ENCODE results near the gene NOTCH3.

Gene NOTCH3

DNA sequence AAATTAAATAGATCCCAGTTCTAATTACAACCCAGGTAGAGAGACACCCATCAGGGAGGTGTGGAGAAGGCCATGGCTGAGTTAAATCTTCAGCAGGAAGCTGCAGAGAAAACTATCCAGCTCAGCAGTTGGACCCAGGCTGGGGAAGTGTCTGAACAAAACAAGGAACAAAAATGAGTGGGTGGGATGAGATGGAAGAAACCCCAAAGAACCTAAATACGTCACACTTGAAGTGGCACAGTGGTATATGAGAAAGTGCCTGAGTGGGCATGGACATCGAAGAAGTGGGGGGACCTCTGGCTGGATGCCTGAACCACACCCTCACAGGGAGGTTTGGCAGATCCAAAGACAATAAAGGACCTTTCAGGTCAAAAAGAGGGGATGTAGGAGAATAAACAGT, 35.0 kb upstream of the NOTCH3 start:
- no peak for DNase-seq (ENCODE audit: low spot score)

DNA sequence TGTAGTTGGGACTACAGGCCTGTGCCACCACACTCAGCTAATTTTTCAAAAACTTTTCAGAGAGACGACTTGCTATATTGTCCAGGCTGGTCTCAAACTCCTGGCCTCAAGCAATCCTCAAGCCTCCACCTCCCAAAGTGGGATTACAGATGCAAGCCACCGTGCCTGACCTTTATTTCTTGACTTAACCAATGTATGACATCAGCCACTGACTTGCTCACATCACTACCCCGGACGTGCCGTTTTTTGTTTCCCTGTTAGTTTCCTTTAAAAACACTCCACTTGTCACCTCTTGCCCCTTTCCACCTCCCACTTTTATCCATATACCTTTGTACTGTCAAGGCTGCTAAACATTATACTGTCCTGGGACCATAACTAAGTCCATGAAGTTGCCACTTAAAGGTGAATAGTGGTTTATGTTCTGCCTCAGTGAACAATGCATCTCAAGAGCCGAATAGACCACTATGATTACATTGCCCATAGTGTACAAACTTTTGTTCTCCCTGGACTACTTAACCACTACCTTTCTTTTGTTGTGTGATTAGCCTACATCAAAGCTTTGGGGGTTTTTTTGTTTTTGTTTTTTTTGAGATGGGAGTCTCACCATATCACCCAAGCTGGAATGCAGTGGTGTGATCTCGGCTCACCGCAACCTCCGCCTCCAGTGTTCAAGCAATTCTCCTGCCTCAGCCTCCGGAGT, 33.8 kb upstream of the NOTCH3 start:
- DNase-seq (ENCODE audit: low spot score) = no peak

DNA sequence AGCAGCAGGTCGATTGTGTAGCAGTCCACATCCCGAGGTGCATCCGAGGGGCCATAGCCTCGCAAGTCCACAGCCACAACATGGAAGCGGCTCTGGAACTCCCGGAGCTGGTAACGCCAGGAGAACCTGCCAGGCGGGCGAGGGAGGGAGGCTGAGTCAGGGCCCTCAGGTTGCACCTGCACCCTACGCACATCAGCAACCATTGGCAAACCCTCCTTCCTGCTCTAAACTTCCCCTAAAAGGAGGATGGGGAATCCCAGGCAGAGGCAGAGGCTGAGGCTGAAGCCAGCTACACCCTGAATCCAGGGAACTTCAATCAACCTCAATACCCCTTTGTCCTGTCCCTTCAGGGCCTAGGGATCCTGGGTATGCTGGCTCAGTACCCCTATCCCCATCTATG, 30.5 kb upstream of the NOTCH3 start:
- DNase-seq (ENCODE audit: low spot score) = no peak

DNA sequence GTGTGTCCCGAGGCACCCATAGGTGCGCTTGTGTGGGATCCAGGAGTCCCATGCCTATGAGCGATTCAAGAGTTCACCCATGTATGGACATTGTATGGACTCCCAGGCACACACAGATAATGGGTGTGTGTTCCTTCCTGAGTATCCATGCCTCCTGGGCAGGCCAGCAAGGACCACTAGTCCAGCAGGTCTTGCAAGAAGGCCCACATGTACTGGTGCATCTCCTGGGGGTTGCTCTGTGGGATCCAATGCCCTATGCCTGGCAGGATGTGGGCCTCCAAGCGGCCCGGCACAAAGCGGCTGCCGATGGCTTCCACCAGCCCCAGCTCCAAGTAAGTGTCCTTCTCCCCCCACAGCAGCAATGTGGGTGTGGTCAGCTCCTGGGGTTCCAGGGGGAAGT, 26.5 kb upstream of the NOTCH3 start:
- DNase-seq (ENCODE audit: low spot score) = no peak

DNA sequence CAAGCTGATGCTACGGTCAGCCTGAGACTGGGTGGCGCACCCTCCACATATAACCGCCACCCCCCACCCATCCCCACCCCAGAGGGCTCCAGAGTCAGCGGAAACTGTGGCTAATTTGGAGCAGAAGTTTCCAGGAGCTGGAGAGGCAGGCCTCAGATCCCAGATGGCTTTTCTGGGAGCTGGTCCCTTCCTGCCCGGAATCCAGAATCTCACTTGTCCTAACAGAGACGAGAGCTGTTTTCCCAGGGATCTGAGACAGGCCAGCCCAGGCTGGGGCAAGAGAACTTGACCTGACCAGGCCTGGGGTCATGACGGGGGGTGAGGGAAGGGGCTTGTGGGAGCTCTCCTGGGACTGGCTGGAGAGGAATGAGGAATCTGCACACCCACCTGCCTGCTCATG, 25.0 kb upstream of the NOTCH3 start:
- no peak for DNase-seq (ENCODE audit: low spot score)

DNA sequence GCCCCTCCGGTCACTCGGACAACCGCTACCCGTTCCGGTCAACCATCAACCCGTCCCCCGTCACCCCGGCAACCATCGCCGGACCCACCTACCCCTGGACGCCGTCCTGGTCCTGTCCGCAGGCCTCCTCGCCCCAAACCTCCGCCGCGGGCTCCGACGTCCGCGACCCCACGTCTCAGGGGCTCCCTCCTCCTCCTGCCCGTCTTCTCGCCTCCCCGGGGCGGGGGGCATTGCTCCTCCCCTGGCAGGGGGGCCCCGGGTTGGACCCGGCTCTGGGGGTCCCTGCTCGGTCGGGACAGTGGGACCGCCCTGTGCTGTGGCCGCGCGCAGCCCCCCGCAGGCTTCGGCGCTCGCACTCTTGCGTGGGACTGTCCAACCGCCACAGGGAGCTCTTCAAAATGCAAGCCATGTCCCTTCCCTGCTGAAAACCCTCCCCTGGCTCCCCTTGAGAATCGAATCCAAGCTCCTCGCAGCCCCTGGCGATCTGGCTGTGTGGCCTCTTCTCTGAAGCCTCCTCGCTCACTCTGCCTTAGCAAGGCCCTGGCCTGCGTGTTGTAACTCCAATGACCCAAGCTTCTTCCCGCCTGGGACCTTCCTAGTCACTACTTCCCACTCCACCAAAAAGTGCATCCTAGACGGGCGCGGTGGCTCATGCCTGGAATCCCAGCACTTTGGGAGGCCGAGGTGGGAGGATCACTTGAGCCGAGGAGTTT, 23.0 kb upstream of the NOTCH3 start:
- no peak for DNase-seq (ENCODE audit: low spot score)

DNA sequence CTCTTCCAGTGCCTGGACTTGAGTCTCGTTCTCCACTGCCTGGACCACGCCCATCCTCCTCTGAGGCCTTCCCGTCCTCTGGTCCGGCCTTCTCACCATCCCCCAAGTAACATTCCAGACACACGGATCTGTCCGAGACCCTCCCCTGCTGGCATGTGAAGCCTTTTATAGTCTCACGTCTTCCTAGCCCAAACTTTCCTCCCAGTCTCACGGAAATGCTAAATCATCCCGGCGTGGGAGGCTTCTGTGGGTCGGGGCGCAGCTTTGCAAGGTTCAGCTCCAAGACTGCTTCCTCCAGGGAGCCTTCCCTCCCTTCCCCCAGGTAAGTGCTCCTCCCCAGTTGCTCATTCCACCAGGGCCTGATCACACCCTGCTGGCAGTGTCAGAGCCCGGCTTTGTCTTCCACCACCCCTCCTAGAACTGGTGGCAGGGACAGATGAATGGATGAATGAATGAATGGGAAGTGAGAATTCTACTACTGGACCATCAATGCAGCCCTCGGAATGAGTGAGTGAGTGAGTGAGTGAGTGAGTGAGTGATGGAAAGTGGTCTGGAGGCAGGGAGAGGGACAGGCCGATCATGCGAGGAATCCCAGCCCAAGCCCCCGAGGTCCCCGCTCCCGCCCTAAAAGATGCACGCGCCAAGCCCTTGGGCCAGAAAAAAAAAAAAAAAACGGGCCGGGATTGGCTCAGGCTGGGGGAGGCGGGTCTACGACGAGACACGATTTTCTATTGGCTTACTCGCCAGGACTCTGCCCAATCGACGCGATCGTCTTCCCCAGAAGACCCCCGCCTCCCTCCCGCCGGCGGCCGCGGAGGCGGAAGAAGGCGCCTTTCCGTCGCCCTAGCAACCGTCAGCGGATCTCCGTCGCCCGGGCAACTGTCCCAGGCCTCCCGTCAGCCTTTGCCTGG, 22.2 kb upstream of the NOTCH3 start:
- peak; percentile 99 for DNase-seq (ENCODE audit: low spot score)

DNA sequence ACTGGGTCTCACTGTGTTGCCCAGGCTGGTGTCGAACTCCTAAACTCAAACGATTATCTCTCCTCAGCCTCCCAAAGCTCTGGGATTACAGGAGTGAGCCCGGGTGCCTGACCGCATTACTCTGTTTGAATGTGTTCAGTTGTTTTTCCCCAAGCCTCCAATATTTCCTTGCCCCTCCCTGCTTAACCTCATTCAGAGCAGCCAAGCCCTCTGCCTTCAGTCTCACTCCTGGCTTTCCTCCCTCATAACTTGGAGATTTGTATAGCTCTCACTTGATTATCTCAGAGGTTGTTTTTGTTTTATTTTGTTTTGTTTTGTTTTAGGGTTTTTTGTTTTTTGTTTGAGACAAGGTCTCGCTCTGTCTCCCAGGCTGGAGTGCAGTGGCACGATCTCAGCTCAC, 20.0 kb upstream of the NOTCH3 start:
- no peak for DNase-seq (ENCODE audit: low spot score)

DNA sequence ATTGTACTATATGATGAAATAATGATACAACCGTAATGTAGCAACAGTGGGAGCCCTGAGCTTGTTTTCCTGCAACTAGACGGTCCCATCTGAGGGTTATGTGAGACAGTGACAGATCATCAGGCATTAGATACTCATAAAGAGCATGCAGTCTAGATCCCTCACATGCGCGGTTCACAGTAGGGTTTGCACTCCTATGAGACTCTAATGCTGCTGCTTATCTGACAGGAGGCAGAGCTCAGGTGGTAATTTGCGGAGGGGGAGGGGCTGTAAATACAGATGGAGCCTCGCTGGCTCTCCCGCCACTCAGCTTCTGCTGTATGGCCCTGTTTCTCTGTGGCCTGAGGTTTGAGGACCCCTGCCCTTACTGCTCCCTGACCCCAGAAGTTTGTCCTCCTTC, 17.7 kb upstream of the NOTCH3 start:
- DNase-seq (ENCODE audit: low spot score) = no peak

DNA sequence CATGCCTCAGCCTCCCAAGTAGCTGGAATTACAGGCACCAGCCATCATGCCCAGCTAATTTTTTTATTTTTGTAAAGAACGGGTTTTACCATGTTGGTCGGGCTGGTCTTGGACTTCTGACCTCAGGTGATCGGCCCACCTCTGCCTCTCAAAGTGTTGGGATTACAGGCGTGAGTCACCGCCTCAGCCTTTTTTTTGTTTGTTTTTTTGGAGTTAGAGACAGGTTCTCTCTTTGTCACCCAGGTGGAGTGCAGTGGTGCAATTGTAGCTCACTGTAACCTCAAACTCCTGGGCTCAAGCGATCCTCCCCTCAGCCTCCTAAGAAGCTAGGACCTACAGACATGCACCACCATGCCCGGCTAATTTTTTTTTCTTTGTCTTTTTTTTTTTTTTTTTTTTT, 15.6 kb upstream of the NOTCH3 start:
- no peak for DNase-seq (ENCODE audit: low spot score)

DNA sequence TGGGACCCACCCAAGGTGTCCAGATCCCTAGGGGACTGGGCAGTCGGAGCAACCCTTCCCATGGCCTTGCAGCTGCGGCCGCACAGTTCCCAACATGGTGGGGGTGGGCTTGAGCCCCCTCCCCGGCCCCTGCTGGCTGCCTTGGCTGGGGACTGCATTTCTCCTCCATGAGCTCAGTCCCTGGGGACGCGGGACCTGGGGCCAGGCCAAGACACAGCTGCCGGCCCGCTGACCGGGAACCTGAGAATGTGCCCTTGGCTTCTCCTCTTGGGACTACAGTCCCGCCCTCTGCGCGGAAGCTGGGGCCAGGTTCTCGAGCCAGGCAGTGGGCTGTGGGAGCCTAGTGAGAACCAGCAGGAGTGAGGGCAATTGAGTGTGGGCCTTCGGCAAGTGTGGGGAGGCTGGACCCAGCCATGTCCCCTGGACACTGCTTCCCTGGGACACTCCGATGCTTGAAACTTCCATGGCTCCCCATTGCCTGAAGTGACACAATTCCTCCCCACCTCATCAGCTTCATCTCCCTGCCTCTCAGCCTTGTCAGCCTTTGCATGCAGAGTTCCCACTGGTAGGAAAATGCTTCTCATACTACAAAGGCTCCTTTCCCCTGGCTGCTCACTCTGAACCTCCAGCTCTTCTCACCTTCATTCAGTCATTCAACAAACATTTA, 13.1 kb upstream of the NOTCH3 start:
- DNase-seq (ENCODE audit: low spot score) = no peak

DNA sequence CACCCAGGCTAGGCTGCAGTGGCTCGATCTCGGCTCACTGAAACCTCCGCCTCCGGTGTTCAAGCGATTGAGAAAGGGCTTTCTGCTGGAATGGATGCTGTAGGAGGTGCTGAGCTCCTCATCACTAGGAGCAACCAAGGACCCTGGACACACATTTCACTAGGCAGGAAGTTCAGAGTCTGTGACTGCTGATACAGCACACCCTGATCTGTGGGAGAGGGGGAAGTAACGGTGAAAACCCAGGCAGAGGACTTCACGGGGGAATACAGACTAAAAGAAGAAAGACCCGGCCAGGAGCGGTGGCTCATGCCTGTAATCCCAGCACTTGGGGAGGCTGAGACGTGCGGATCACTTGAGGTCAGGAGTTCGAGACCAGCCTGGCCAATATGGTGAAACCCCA, 11.9 kb upstream of the NOTCH3 start:
- no peak for DNase-seq (ENCODE audit: low spot score)

DNA sequence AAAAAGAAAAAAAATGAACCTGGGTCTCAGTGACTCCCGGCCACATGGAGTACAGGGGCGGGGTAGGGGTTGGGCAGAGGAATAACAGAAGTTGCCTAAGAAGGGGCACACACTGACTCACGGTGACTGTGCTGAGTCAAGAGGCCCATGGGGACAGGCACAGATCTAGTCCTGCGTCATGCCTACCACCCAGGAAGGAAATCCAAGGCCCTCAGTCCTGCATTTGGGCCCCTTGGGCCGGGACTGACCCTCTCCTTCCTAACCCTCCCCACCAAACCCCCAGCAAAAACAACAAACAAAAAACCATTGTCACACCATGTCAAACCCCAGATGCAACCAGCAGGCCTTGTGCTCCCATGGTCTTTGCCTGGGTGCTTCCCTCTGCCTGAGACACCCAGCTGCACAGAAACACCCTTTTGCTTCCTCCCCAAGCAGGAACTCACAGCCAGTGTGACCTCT, 9.6 kb upstream of the NOTCH3 start:
- DNase-seq (ENCODE audit: low spot score) = no peak

DNA sequence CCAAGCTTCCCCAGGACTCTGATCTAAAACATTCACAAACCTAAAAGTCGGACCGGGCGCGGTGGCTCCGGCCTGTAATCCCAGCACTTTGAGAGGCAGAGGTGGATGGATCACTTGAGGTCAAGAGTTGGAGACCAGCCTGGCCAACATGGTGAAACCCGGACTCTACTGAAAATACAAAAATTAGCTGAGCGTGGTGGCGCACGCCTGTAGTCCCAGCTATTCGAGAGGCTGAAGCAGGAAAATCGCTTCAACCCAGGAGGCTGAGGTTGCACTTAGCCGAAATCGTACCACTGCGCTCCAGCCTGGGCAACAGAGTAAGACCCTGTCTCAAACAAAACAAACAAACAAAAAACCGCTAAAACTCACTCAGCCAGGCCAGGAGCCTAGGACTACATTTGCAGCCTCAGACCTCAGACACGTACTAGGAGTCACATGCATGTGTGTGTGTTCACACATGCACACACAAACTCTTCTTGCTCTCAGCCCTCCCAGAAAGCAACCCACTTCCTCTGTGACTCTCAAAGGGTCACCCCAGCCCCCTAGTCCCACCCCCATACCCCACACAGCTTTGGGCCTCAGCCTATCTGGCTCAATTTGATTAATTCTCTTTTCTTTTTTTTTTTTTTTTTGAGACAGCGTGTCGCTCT, 704 bp upstream of the NOTCH3 start:
- no peak for DNase-seq (ENCODE audit: low spot score)

DNA sequence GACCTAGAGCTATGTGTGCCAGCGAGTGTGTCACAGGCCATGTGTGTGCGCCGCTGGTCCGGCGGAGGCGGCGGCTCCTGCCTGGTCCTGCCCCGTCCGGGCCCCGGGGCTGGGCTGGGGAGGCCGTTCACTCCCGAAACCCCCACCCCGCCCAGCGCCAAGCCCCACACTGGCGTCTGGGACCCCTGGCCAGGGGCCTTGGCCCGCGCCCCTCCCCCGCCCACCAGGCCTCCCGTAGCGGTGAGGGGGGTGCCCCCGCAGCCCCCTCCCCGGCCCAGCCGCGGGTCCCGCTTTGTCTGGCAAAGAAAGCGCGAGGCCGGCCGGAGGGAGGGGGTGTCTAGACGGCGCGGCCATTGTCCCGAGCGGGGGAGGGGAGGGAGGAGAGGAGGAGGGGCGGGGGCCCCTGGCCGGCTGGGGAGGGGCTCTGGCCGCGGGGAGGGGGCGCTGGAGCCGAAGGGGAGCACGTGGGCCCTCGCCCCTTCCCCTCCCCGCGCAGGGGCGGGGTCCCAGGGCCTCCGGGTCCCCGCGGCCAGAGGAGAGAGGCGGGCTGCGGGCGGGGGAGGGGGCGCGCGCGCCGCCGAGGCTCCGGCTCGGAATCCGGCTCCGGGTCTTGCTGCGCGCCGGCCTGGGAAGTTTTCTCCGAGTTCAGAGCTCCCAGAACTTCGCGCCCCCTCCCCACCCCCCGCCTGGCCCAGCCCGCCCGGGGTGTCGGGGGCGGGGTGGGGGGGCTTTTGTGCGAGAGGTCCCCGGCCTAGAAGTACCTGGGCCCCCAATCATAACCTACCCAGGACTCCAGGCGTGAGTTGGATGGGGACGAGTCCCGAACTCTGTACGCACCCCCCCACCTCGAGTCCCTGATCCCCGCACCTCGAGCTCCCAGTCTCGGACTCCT, 888 bp downstream of the NOTCH3 start:
- peak; percentile 89 for DNase-seq (ENCODE audit: low spot score)

DNA sequence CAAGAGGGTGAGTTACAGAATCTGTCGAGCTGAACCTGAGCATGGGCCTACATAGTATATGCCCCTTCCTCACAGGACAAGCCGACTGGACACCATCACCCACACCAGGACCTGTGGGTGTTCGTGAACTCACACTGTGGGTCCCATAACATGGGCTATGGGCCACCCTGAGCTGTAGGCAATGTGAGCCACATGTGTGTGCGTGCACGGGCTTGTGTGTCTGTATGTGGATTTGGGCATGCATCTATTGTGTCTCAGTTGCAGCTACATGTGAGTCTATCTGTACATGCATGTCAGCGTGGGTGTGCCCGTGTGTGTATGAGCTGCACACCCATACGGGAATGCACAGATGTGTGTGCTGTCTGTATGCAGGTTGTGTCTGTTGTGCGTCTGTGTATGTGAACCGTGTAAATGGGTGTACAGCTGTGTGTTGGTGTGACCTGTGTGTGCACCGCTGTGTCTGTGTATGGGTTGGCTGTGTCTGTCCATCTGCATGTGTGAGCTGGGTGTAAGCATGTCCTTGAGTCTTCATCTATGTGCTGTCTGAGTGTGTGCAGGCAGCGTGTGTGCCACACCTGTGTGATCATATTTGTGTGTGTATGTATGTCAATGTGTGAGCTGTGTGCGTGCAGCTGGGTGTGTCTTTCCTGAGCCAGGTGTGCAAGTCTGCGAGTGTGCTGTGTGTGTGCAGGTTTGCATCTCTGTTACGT, 1.7 kb downstream of the NOTCH3 start:
- no peak for DNase-seq (ENCODE audit: low spot score)

DNA sequence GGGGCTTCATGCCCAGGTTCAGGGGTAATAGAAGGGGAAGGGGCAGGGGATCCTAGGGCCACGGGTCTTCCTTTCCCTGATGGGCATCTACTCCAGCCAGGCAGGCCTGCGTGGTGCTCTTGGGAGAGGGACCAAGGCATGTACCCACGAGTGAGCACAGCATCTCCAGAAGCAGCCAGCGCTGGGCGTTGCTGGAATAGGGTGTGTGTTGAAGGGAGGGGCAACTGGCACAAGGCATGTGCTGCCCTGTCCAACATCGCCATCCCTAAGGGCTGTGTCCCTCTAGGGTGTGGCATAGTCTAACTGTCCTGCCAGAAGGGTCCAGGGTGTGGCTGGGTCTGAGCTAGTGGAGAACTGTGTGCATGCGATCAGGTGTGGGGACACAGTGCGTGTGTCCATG, 2.9 kb downstream of the NOTCH3 start:
- no peak for DNase-seq (ENCODE audit: low spot score)

DNA sequence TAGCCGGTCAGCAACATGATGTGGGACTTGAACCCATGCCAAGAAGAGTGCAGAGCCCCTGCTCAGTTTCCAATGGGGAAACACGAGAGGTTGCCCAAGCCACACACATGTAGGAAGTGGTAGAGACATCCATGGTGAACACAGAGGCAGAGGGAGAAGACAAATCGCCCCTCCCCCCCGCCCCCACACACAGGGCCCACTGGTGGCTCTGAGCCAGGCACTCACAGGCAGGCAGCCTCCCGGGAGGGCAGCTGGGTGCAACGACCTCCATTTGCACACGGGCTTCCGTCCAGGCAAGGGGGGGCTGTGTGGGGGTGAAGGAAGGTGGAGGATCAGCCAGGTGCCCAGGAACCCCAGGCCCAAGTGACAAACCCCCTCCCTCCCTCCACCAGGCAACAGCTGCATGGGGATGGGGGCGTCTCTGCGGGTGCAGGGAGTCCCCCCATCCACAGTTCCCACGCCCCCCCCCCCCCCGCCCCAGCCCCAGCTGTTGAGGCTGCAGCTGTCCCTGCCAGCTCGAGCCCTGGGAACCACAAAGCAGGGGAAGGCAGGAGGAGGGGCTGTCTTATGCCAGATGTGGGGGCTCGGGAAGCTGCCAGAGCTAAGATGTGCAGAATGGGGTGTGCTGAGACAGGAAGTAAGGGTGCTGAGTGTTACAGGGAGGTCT, 3.4 kb downstream of the NOTCH3 start:
- no peak for DNase-seq (ENCODE audit: low spot score)

DNA sequence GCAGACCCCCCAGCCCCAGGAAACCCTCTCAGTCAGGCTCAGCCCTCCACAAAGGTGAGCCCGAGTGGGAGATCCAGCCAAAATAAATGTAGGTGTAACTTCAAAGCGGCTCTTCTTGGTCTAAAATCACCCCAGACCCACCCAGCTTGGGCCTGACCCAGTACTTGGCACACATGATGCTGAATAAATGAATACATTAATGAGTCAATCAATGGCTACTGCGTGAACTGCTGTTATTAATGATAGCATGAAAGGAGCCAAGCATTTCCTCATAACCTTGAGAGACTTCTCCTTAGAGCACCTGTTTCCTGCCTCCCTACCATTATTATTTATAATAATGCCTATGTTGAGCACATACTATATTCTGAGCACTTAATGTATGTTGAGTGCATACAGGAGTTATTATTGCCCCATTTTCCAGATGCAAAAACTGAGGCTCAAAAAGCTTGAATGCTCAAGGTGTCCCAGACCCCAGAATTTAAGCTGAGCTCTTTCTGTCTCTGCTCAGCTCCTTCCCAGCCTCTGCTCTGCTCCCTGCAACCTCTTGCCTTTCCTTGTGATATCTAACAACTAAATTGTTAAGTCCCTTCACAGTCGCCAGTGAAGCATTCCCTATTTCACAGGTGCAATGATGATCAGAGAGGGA, 4.3 kb downstream of the NOTCH3 start:
- no peak for DNase-seq (ENCODE audit: low spot score)

Measured in iPS-NIHi11 (cell line).